Measurements from ENCODE around the gene EFNA5.

EFNA5 gene

DNA sequence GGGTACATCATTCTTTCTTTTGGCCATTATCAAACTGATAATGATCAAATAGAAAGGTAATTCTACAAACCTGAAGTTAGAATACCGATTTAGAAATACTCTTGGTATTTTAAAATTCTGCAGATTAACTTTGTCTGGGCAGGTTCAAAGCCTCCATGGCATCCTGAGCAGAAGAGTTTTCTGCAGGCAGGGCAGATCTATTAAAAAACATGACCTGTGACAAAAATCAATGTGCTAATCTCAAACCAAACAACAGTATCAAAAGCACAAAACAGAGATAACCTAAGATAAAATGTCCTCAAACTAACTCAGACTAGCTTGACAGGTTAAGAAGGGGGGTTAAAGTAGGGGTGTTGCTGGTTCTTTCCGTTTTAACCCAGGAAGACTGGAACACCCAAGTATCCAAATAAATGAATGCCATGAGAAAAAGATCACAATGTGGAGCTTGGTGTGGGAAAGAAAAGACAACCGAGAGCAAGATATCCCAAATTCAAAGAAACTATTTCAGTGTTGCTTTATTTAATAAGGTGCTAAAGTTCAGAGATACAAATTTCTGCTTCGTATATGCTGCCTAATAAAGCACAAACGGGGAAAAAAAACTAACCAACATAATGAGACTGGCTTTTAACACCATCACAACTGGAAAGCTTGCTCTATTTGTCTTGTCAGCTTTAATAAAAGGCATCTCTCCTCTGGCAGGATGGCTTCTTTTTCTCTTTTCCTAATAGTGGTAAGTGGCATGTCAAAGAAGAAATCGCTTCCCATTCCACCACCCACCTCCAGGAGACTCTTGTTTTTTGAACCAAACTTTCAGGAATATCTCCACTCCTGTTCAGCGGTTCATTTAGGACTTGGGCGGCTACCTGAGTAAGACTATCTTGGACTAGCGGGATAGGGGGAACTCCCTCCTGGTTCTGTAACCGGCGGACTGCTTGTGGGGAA, 2.3 kb downstream of the EFNA5 start:
- H3K4me3 ChIP-seq (ENCODE audit: low read depth, low read length), result no peak overlapping the region
- TF ChIP-seq POLR2A (IDR thresholded peaks at IDR 0.05; ENCODE audit: extremely low read depth, insufficient read length), result no peak
- no peak for TF ChIP-seq CTCF (IDR thresholded peaks at IDR 0.05; ENCODE audit: low read depth, low read length)
- TF ChIP-seq, protein P1, sequence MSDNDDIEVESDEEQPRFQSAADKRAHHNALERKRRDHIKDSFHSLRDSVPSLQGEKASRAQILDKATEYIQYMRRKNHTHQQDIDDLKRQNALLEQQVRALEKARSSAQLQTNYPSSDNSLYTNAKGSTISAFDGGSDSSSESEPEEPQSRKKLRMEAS (IDR thresholded peaks at IDR 0.05; ENCODE audit: low read depth, low read length), result no peak
- TF ChIP-seq MYC (IDR thresholded peaks at IDR 0.05; ENCODE audit: low read depth, low read length), result no peak
- DNase-seq (ENCODE audit: low read depth), result no peak

GRCh38 chr5:107666051-107666655, 4.6 kb downstream of the EFNA5 start:
- TF ChIP-seq MYC (IDR thresholded peaks at IDR 0.05; ENCODE audit: low read depth, low read length) (no peak), CTCF (IDR thresholded peaks at IDR 0.05; ENCODE audit: low read depth, low read length) (no peak), POLR2A (IDR thresholded peaks at IDR 0.05; ENCODE audit: extremely low read depth, insufficient read length) (no peak)
- TF ChIP-seq, protein P1 (IDR thresholded peaks at IDR 0.05; ENCODE audit: low read depth, low read length), result no peak
- DNase-seq (ENCODE audit: low read depth), result no peak
- H3K4me3 ChIP-seq (ENCODE audit: low read depth, low read length), result no peak overlapping the region

GRCh38 chr5:107665036-107665570, 5.6 kb downstream of the EFNA5 start:
- H3K4me3 ChIP-seq (ENCODE audit: low read depth, low read length), result no peak overlapping the region
- TF ChIP-seq POLR2A (IDR thresholded peaks at IDR 0.05; ENCODE audit: extremely low read depth, insufficient read length) (no peak), CTCF (IDR thresholded peaks at IDR 0.05; ENCODE audit: low read depth, low read length) (no peak), MYC (IDR thresholded peaks at IDR 0.05; ENCODE audit: low read depth, low read length) (no peak)
- TF ChIP-seq, protein P1 (IDR thresholded peaks at IDR 0.05; ENCODE audit: low read depth, low read length), result no peak
- no peak for DNase-seq (ENCODE audit: low read depth)

GRCh38 chr5:107663697-107664096, 7.0 kb downstream of the EFNA5 start:
- H3K4me3 ChIP-seq (ENCODE audit: low read depth, low read length), result no peak overlapping the region
- no peak for TF ChIP-seq POLR2A (IDR thresholded peaks at IDR 0.05; ENCODE audit: extremely low read depth, insufficient read length)
- TF ChIP-seq, protein P1 (IDR thresholded peaks at IDR 0.05; ENCODE audit: low read depth, low read length), result no peak
- no peak for TF ChIP-seq MYC (IDR thresholded peaks at IDR 0.05; ENCODE audit: low read depth, low read length)
- TF ChIP-seq CTCF (IDR thresholded peaks at IDR 0.05; ENCODE audit: low read depth, low read length), result no peak
- DNase-seq (ENCODE audit: low read depth), result no peak

GRCh38 chr5:107661650-107662044, 9.1 kb downstream of the EFNA5 start:
- no peak for DNase-seq (ENCODE audit: low read depth)
- TF ChIP-seq, protein P1 (IDR thresholded peaks at IDR 0.05; ENCODE audit: low read depth, low read length), result no peak
- TF ChIP-seq POLR2A (IDR thresholded peaks at IDR 0.05; ENCODE audit: extremely low read depth, insufficient read length) (no peak), MYC (IDR thresholded peaks at IDR 0.05; ENCODE audit: low read depth, low read length) (no peak), CTCF (IDR thresholded peaks at IDR 0.05; ENCODE audit: low read depth, low read length) (no peak)

More at GRCh38 chr5:107661650-107662044, 9.1 kb downstream of the EFNA5 start:
- H3K4me3 ChIP-seq (ENCODE audit: low read depth, low read length), result no peak overlapping the region

All from NB4 (cell line).